ENCODE measurements around the gene PRXL2A.

DNA sequence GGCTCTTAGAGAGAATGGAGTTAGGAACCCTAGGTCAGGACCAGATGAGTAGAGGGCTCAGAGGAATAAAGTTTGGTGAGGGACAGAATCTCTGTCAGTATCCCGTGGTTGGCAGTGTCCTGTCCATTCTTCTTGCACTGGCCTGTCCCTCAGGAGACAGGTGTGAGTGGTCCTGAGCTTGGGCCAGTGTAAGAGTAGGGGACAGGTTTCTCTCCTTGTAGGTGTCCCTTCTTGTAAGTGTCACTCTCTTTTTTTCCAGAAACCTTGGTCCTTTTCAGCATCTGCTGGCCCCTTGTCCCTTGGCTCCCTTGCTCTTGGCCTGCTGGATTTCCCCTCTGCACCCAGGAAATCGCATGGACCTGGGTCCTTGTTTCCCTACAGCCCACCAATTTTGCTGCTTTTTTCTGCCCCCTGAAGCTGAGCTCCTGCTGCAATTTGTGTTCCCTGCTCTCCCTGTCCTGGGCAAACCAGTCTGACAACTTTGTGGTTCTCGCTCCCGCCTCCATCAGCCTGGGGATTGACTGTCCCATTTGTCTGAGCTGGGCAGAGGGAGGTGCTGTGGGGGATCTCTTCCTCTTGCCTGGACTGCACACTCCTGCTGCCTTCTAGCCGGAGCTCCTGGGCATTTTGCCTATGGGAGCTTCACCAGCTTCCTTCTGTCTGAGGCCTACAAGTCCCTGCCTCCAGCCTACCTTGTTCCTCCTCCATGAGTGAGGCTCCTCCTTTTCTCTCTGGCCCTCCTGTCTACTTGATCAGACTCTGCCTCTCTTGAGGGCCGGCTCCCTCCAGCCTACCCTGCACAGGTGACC is 52.3 kb downstream of the PRXL2A start:
- TF ChIP-seq, protein P1, sequence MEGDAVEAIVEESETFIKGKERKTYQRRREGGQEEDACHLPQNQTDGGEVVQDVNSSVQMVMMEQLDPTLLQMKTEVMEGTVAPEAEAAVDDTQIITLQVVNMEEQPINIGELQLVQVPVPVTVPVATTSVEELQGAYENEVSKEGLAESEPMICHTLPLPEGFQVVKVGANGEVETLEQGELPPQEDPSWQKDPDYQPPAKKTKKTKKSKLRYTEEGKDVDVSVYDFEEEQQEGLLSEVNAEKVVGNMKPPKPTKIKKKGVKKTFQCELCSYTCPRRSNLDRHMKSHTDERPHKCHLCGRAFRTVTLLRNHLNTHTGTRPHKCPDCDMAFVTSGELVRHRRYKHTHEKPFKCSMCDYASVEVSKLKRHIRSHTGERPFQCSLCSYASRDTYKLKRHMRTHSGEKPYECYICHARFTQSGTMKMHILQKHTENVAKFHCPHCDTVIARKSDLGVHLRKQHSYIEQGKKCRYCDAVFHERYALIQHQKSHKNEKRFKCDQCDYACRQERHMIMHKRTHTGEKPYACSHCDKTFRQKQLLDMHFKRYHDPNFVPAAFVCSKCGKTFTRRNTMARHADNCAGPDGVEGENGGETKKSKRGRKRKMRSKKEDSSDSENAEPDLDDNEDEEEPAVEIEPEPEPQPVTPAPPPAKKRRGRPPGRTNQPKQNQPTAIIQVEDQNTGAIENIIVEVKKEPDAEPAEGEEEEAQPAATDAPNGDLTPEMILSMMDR (IDR thresholded peaks at IDR 0.05), result no peak
- no peak for TF ChIP-seq POLR2A (IDR thresholded peaks at IDR 0.05)
